ENCODE data around the gene CENPX. TPM values are rescaled to one million over a fixed set of nuclear protein-coding genes. Genes with fewer than 3 reads are reported as not detected.

Gene CENPX
- total and polyA plus RNA-seq, 2 of the 13 experiments (the other 11 are each of a cell fraction or from before 2014, with no cell fraction given) = 92.7 to 170 TPM

DNA sequence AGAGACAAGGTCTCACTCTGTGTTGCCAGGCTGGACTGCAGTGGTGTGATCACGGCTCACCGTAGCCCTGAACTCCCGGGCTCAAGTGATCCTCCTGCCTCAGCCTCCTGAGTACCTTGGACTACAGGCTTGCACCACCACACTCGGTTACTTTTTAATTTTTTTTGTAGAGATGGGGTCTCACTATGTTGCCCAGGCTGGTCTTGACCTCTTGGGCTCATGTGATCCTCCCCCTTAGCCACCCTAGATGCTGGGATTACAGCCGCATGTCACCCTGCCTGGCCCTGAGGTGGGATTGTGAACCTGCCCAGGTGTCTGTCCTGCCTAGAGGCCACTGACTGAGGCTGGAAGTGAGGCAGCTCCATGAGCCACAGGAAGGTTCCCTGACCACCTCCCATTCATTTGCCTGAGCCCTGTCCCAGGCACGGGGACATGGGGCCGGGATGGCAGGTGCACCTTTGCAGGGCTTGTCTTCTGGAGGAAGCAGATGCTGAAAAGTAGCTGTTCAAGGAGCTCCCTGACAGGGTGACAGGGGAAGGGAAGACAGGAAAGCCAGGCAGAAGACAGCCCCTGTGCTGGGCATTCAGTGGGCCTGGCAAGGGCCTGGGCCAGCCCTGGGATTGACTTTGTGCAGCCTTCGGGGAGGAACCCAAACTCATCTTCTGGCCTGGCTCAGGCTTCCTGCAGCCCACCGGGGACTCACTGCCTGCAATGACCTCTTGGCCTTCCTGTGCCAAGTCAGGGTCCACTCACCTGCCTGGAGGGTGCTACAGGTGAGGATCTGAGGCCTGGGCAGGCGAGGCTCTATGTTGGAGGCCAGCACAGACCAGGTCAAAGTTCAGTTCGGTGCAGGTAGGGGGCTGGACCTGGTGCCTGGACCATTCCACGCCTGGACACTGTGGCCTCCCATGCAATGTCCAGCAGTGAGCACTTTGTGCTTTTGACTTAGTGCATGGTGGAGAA, 53.5 kb downstream of the CENPX start (continued):
- TF ChIP-seq ZBTB40 (IDR thresholded peaks at IDR 0.05) (no peak), ZBTB40 (CRISPR knock-in tag; IDR thresholded peaks at IDR 0.05) (no peak), ZNF124 (CRISPR knock-in tag; IDR thresholded peaks at IDR 0.05) (no peak), KDM3A (CRISPR knock-in tag; IDR thresholded peaks at IDR 0.05; ENCODE audit: low read depth) (no peak), GTF3A (CRISPR knock-in tag; conservative IDR thresholded peaks at IDR 0.05) (no peak), ZNF768 (CRISPR knock-in tag; IDR thresholded peaks at IDR 0.05) (no peak), ISX (CRISPR knock-in tag; conservative IDR thresholded peaks at IDR 0.05) (no peak), ZNF572 (CRISPR knock-in tag; IDR thresholded peaks at IDR 0.05) (no peak), ZNF639 (CRISPR knock-in tag; conservative IDR thresholded peaks at IDR 0.05) (no peak), CEBPZ (IDR thresholded peaks at IDR 0.05; ENCODE audit: low read length) (no peak), YY1 (IDR thresholded peaks at IDR 0.05; ENCODE audit: insufficient read depth, insufficient replicate concordance, low read depth, low read length) (no peak), ATF7-NPFF (CRISPR knock-in tag; IDR thresholded peaks at IDR 0.05; ENCODE audit: low read depth) (no peak), SUZ12 (IDR thresholded peaks at IDR 0.05; ENCODE audit: low read depth, low read length) (no peak), ZNF547 (CRISPR knock-in tag; IDR thresholded peaks at IDR 0.05) (no peak)
- TF ChIP-seq, protein P1, sequence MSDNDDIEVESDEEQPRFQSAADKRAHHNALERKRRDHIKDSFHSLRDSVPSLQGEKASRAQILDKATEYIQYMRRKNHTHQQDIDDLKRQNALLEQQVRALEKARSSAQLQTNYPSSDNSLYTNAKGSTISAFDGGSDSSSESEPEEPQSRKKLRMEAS (IDR thresholded peaks at IDR 0.05) = no peak

Data from HepG2 (cell line).